Measurements from ENCODE around the gene C3.
A peak's percentile ranks its signal among the peaks of the same experiment; 100 is the strongest.
"Not testable (repeated sequence)": the region's sequence is repeated elsewhere in the genome, so short reads cannot be mapped to it uniquely, and the experiment has no call there.

Gene C3

DNA sequence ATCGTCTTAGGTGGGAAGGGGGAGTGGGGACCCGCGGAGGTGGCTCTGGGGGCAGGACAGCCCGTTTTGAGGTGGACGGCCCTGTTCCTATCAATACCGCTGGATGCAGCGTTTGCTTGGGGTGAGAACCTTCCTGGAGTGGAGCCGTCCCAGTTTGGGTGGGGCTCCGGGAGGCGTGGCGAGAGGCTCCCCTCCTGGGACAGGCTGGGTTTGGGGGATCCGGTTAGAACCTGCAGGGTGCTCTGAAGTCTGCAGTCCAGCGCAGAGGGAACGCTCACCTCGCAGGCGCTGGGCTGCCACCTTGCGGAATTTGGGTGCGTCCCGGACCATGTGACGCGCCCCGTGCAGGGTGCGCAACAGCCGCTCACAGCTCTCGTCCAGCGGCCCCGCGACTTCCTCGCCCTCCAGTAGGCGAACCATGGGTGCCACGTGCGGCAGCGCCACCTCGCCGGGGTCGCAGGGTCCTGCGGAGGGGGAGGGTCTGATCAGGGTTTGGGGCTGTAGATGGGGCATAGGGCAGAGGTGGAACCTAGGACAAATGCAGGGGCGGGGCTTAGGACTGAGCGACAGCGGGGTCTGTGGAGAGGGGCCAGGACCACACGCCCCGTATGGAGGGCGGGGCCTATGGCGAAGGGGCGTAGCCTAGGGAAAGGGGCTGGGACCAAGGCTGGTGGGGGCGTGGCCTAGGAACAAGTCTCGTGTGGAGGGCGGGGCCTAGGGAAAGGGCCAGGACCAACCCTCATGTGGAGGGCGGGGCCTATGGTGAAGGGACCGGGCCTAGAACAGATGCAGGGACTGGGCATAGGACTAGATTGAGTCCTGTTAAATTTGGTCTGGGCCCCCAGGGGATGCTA is 33.0 kb upstream of the C3 start:
- in situ Hi-C loops (cut with MboI; ENCODE audit: low sequenced_read_pairs, unreplicated experiment) = no loop called here
- DNase-seq (ENCODE audit: low spot score) = peak; percentile 94
- TF ChIP-seq, protein P1, sequence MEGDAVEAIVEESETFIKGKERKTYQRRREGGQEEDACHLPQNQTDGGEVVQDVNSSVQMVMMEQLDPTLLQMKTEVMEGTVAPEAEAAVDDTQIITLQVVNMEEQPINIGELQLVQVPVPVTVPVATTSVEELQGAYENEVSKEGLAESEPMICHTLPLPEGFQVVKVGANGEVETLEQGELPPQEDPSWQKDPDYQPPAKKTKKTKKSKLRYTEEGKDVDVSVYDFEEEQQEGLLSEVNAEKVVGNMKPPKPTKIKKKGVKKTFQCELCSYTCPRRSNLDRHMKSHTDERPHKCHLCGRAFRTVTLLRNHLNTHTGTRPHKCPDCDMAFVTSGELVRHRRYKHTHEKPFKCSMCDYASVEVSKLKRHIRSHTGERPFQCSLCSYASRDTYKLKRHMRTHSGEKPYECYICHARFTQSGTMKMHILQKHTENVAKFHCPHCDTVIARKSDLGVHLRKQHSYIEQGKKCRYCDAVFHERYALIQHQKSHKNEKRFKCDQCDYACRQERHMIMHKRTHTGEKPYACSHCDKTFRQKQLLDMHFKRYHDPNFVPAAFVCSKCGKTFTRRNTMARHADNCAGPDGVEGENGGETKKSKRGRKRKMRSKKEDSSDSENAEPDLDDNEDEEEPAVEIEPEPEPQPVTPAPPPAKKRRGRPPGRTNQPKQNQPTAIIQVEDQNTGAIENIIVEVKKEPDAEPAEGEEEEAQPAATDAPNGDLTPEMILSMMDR (IDR thresholded peaks at IDR 0.05; ENCODE audit: borderline replicate concordance, control extremely low read depth, extremely low read depth, insufficient read depth, missing control alignments) = peak; percentile 68

DNA sequence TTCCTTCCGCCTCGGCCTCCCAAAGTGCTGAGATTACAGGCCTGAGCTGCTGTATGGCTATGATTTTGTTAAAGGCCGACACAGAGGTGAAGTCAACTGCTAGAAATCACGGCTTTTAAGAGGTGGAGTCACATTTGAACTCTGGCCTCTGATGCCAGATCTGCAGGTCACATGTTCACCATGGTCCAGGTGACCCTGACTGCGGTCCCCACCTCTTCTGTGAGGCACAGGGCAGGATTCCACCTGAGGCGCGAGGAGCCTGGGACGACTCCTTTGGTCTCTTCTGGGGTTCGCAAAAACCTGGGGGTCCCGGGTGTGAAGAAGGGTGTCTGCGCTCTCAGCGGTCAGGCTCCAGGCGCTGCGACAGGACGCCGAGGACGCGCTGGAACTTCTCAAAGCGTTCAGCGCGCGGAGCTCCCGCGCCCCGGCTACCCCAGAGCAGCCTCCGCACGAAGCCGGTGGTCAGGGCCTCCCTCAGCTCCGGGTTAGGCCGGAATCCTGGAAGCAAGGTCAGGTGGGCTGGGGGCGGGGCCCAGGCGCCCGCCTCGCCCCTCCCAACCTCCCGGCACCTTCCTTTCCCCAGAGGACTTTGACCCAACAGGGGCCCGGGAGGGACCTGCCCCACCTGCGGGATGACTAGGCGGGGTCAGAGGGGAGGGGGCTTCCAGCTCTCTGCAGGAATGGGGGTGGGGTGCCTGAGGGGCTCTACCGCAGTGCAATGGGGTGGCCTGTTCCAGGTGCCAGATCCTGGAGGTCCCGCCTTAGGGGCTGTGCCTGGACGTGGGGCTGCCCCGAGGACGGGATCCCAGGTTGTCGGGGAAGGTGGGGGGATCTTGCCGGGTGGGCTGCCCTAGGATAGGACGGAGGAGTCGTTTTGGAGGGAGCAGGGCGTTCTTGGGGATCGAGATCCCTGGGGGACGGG is 32.1 kb upstream of the C3 start:
- in situ Hi-C loops (cut with MboI; ENCODE audit: low sequenced_read_pairs, unreplicated experiment) = no loop called here
- TF ChIP-seq, protein P1 (IDR thresholded peaks at IDR 0.05; ENCODE audit: borderline replicate concordance, control extremely low read depth, extremely low read depth, insufficient read depth, missing control alignments) = no peak
- DNase-seq (ENCODE audit: low spot score) = peak; percentile 14

DNA sequence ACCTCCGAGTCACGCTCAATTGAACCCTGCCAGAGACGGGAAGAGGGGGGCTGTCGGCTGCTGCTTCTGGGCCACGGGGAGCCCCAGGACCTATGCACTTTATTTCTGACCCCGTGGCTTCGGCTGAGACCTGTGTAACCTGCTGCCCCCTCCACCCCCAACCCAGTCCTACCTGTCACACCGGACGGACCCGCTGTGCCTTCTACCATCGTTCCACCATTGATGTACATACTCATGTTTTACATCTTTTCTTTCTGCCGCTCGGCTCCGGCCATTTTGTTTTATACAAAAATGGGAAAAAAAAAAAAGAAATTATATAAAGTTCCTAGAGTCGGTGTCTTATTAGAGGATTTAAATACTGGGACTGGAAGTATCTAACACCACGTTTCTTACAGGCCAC is 30.7 kb upstream of the C3 start:
- in situ Hi-C loops (cut with MboI; ENCODE audit: low sequenced_read_pairs, unreplicated experiment) = no loop called here

DNA sequence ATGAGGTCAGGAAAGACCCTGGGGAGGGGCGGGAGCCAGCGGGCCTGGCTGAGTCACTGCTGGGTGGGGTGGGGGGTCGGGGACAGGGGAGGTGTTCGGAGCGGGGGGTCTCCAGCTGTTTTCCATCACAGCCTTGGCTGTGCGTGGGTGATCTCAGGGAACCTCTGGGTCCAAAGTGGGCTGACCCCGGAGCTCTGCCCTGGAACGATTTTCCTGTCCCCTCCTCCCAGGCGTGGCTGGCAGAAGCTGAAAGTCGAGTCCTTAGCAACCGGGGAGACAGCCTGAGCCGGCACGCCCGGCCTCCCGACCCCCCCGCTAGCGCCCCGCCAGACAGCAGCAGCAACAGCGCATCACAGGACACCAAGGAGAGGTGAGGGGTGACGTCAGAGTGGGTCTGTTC is 29.6 kb upstream of the C3 start:
- in situ Hi-C loops (cut with MboI; ENCODE audit: low sequenced_read_pairs, unreplicated experiment) = no loop called here
- DNase-seq (ENCODE audit: low spot score) = peak; percentile 13
- TF ChIP-seq, protein P1 (IDR thresholded peaks at IDR 0.05; ENCODE audit: borderline replicate concordance, control extremely low read depth, extremely low read depth, insufficient read depth, missing control alignments) = no peak

More for the DNA sequence above, 30.7 kb upstream of the C3 start:
- DNase-seq (ENCODE audit: low spot score) = no peak
- TF ChIP-seq, protein P1 (IDR thresholded peaks at IDR 0.05; ENCODE audit: borderline replicate concordance, control extremely low read depth, extremely low read depth, insufficient read depth, missing control alignments) = no peak

DNA sequence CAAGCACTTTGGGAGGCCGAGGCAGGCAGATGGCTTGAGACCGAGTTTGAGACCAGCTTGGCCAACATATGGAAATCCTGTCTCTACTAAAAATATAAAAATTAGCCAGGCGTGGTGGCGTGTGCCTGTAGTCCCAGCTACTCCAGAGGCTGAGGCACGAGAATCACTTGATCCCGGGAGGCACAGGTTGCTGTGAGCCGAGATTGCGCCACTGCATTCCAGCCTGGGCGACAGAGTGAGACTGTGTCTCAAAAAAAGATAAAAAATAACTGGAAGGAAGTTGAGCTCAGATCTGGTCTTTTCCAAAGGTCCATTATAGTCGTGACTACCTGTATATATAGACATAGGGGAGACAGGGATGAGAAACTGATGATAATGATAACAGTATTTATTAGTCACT is 28.1 kb upstream of the C3 start:
- DNase-seq (ENCODE audit: low spot score) = not testable (repeated sequence)
- in situ Hi-C loops (cut with MboI; ENCODE audit: low sequenced_read_pairs, unreplicated experiment) = loop anchor here (10.0 kb wide), 1 partner anchor 116 kb away; no protein-coding TSS in a partner anchor

DNA sequence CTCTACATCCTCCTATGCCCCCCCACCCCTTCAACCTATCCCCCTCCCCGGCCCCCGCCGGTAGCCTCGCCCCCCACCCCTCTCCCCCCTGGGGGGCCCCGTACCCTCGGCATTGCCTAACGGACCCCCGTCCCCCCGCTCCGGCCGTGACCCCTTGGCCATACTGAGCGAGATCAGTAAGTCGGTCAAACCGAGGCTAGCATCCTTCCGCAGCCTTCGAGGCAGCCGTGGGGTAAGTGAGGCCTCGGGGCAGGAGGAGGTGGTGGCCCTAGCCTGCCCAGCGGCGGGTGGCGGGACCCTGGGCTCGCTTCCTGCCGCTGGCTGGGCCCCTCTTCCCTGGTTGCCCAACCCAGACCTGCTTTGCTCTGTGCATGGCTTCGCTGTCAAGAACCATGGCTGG is 25.5 kb upstream of the C3 start:
- TF ChIP-seq, protein P1 (IDR thresholded peaks at IDR 0.05; ENCODE audit: borderline replicate concordance, control extremely low read depth, extremely low read depth, insufficient read depth, missing control alignments) = no peak
- DNase-seq (ENCODE audit: low spot score) = no peak
- in situ Hi-C loops (cut with MboI; ENCODE audit: low sequenced_read_pairs, unreplicated experiment) = loop anchor here (10.0 kb wide), 1 partner anchor 119 kb away; no protein-coding TSS in a partner anchor
